GM23248 (cell line): ENCODE data around the gene CCDC183. TPM values are rescaled to one million over a fixed set of nuclear protein-coding genes. Genes with fewer than 3 reads are reported as not detected.
"Not testable (repeated sequence)": the region's sequence is repeated elsewhere in the genome, so short reads cannot be mapped to it uniquely, and the experiment has no call there.

Experiments used
- DNase-seq: peaks from one replicate; pipeline ENCODE4 v3.0.0-alpha.2; 2015
- H2AFZ ChIP-seq: fragments of 200-600 bp; sonication (generic); 2 replicates; pipeline ENCODE4 v1.6.1; 2016; ENCODE audit warnings: antibody characterized with exemption
- H3F3A ChIP-seq: fragments of 200-600 bp; sonication (generic); 2 replicates; pipeline ENCODE4 v1.6.1; 2016; ENCODE audit warnings: mild to moderate bottlenecking, antibody characterized with exemption, mixed run types; ENCODE audit not compliant: insufficient read depth
- H3K27ac ChIP-seq: fragments of 200-600 bp; sonication (generic); 2 replicates; pipeline ENCODE4 v1.5.1; 2016; ENCODE audit warnings: mild to moderate bottlenecking
- H3K27me3 ChIP-seq: fragments of 200-600 bp; sonication (generic); replicated peaks from 2 replicates; pipeline ENCODE4 v1.6.1; 2016; ENCODE audit warnings: mild to moderate bottlenecking; ENCODE audit not compliant: insufficient read depth
- H3K36me3 ChIP-seq: fragments of 200-600 bp; sonication (generic); 2 replicates; pipeline ENCODE4 v1.6.1; 2016; ENCODE audit warnings: low read depth, mild to moderate bottlenecking
- H3K4me1 ChIP-seq: fragments of 200-600 bp; sonication (generic); 2 replicates; pipeline ENCODE4 v1.6.1; 2016; ENCODE audit warnings: mild to moderate bottlenecking; ENCODE audit not compliant: insufficient read depth
- H3K4me2 ChIP-seq: fragments of 200-600 bp; sonication (generic); one replicate; pipeline ENCODE4 v1.6.1; 2016; ENCODE audit warnings: mild to moderate bottlenecking; ENCODE audit not compliant: unreplicated experiment
- H3K4me3 ChIP-seq: fragments of 200-600 bp; sonication (generic); 2 replicates; pipeline ENCODE4 v1.5.1; 2016; ENCODE audit warnings: mild to moderate bottlenecking
- H3K79me2 ChIP-seq: fragments of 200-600 bp; sonication (generic); 2 replicates; pipeline ENCODE4 v1.6.1; 2016; ENCODE audit warnings: mild to moderate bottlenecking; ENCODE audit not compliant: insufficient read depth
- H3K9ac ChIP-seq: fragments of 200-600 bp; sonication (generic); 2 replicates; pipeline ENCODE4 v1.6.1; 2016; ENCODE audit warnings: mild to moderate bottlenecking
- H3K9me2 ChIP-seq: fragments of 200-600 bp; sonication (generic); 2 replicates; pipeline ENCODE4 v1.6.1; 2016; ENCODE audit warnings: mixed run types, mild to moderate bottlenecking, moderate library complexity; ENCODE audit not compliant: insufficient read depth
- H3K9me3 ChIP-seq: fragments of 200-600 bp; sonication (generic); one replicate; pipeline ENCODE4 v1.6.1; 2017; ENCODE audit warnings: low read depth
- H4K20me1 ChIP-seq: fragments of 200-600 bp; sonication (generic); 2 replicates; pipeline ENCODE4 v1.6.0; 2016; ENCODE audit not compliant: insufficient read depth
- EZH2 ChIP-seq: fragments of 200-600 bp; sonication (generic); IDR thresholded peaks from 2 replicates; pipeline ENCODE4 v1.6.1; 2018; ENCODE audit warnings: antibody characterized with exemption, mild to moderate bottlenecking; ENCODE audit not compliant: insufficient read depth, poor library complexity, severe bottlenecking
- EZH2phosphoT487 ChIP-seq: fragments of 200-600 bp; sonication (generic); IDR thresholded peaks from 2 replicates; pipeline ENCODE4 v1.6.1; 2018; ENCODE audit warnings: antibody characterized with exemption, moderate library complexity, mild to moderate bottlenecking, low read depth; ENCODE audit not compliant: insufficient read depth
- WGBS, 2 experiments: methylation state at CpG; one replicate each; pipeline ENCODE4 v1.1.6; 2015 to 2017; ENCODE audit warnings: low lambda C conversion rate in 2 of 2, low coverage in 1 of 2; ENCODE audit errors: missing lambda C conversion rate in 2 of 2; 5-methylcytosine and 5-hydroxymethylcytosine counted together
- in situ Hi-C: fragments of 300-500 bp; cut with MboI; formaldehyde crosslinking; loops from 2 replicates; pipeline ENCODE4 v1.15.0; 2020
- polyA plus RNA-seq: library from polyadenylated mRNA; unstranded; fragments of >200 nt; fragmentation: Nextera tagmentation; extraction: Ambion mirVana; gene quantifications from 2 replicates; pipeline ENCODE4 v1.2.1, GENCODE V29; 2016
- total RNA-seq: library from RNA; depleted of rRNA; stranded (reverse); fragments of >200 nt; shearing (Covaris generic); gene quantifications from 2 replicates; pipeline ENCODE4 v1.2.3, GENCODE V29; 2014

Gene CCDC183
- total and polyA plus RNA-seq, 2 experiments from 2014 or later, result 0.76 to 1.5 TPM

GRCh38 chr9:136799079-136799853, 3.1 kb downstream of the CCDC183 start:
- Histone ChIP-seq H3K36me3 (no peaks in the 10 kb centered on the region), H4K20me1 (no peaks in the 10 kb centered on the region), H3K79me2 (no peaks in the 10 kb centered on the region), H3K9me3 (no peaks in the 10 kb centered on the region), H3K4me2 (no peak overlapping the region), H3K27ac (no peak overlapping the region), H2AFZ (no peak overlapping the region), H3F3A (0 out of 2 replicates have a peak, but pooled peaks cover 4% of the 10 kb centered on the region), H3K27me3 (peaks cover 50% of the 10 kb centered on the region), H3K4me1 (0 out of 2 replicates have a peak, but pooled peaks cover 3% of the 10 kb centered on the region), H3K9me2 (no peaks in the 10 kb centered on the region), H3K9ac (no peak overlapping the region), H3K4me3 (no peak overlapping the region)
- in situ Hi-C loops, result no loop called here
- TF ChIP-seq EZH2, result peak; percentile 17
- TF ChIP-seq EZH2phosphoT487, result no peak
- DNase-seq, result peak; percentile 16
- 29% methylated on average over 29 to 35 of the region's 35 CpGs for WGBS, 2 experiments

- DNase-seq, result peak; percentile 67
- in situ Hi-C loops, result no loop called here
- Histone ChIP-seq H3K4me2 (peak overlapping the region; percentile 56), H3K27me3 (peaks cover 50% of the 10 kb centered on the region), H3K27ac (no peak overlapping the region), H3K79me2 (no peaks in the 10 kb centered on the region), H3K4me3 (peak overlapping the region; percentile 40), H3K4me1 (0 out of 2 replicates have a peak, but pooled peaks cover 3% of the 10 kb centered on the region), H3F3A (0 out of 2 replicates have a peak, but pooled peaks cover 4% of the 10 kb centered on the region), H2AFZ (no peak overlapping the region), H3K36me3 (no peaks in the 10 kb centered on the region), H4K20me1 (no peaks in the 10 kb centered on the region), H3K9me3 (no peaks in the 10 kb centered on the region), H3K9ac (no peak overlapping the region), H3K9me2 (no peaks in the 10 kb centered on the region)
- TF ChIP-seq EZH2phosphoT487, result no peak
- no peak for TF ChIP-seq EZH2
- 2% methylated on average over 41 to 56 of the region's 63 CpGs for WGBS, 2 experiments
Observed at GRCh38 chr9:136799854-136800657, 3.9 kb downstream of the CCDC183 start.

GRCh38 chr9:136802321-136802720, 6.2 kb downstream of the CCDC183 start:
- Histone ChIP-seq H3K27me3 (peaks cover 42% of the 10 kb centered on the region), H3K4me1 (0 out of 2 replicates have a peak, but pooled peaks cover 3% of the 10 kb centered on the region), H3K27ac (no peak overlapping the region), H3K4me2 (no peak overlapping the region), H3K9me3 (no peaks in the 10 kb centered on the region), H3K36me3 (no peaks in the 10 kb centered on the region), H4K20me1 (no peaks in the 10 kb centered on the region), H3K79me2 (no peaks in the 10 kb centered on the region), H3K9ac (no peak overlapping the region), H3F3A (0 out of 2 replicates have a peak, but pooled peaks cover 4% of the 10 kb centered on the region), H3K4me3 (no peak overlapping the region), H3K9me2 (no peaks in the 10 kb centered on the region), H2AFZ (no peak overlapping the region)
- TF ChIP-seq EZH2 (no peak), EZH2phosphoT487 (no peak)
- in situ Hi-C loops, result no loop called here
- WGBS, 2 experiments, result 68 to 76% methylated on average over 6 of the region's 6 CpGs
- DNase-seq, result no peak

- H3K9me3 ChIP-seq, H3K27ac ChIP-seq, H3K4me2 ChIP-seq, H3K9ac ChIP-seq, H4K20me1 ChIP-seq, H2AFZ ChIP-seq, H3K79me2 ChIP-seq, H3K9me2 ChIP-seq, in situ Hi-C loops, H3F3A ChIP-seq, H3K4me3 ChIP-seq, H3K4me1 ChIP-seq, H3K36me3 ChIP-seq, DNase-seq: not testable (repeated sequence)
- H3K27me3 ChIP-seq, result peaks cover 38% of the 10 kb centered on the region
- 70 to 81% methylated on average over 3 to 5 of the region's 9 CpGs for WGBS, 2 experiments
Observed at GRCh38 chr9:136803009-136803550, 6.9 kb downstream of the CCDC183 start.
